Effector memory CD4-positive, alpha-beta T cell (primary cell): Measurements from ENCODE around the gene FAM177B.

Experiments
- DNase-seq, 3 donors: peaks; one replicate each; pipeline ENCODE4 v3.0.0-alpha.2; 2020
- H3K27ac ChIP-seq: 2 replicates; pipeline ENCODE4 v1.7.0; 2013; ENCODE audit warnings: mild to moderate bottlenecking, low read length, moderate library complexity; ENCODE audit not compliant: insufficient read depth, poor library complexity, severe bottlenecking
- H3K27me3 ChIP-seq: replicated peaks from 2 replicates; pipeline ENCODE4 v1.7.0; 2013; ENCODE audit warnings: mild to moderate bottlenecking, low read length; ENCODE audit not compliant: insufficient read depth, control insufficient read depth, poor library complexity, severe bottlenecking
- H3K36me3 ChIP-seq: 2 replicates; pipeline ENCODE4 v1.7.0; 2013; ENCODE audit warnings: mild to moderate bottlenecking, low read length, moderate library complexity; ENCODE audit not compliant: control insufficient read depth, insufficient read depth
- H3K4me1 ChIP-seq: 2 replicates; pipeline ENCODE4 v1.7.0; 2013; ENCODE audit warnings: low read length, mild to moderate bottlenecking; ENCODE audit not compliant: control insufficient read depth, insufficient read depth, poor library complexity, severe bottlenecking
- H3K4me3 ChIP-seq: 2 replicates; pipeline ENCODE4 v1.7.0; 2013; ENCODE audit warnings: low read length, low read depth, mild to moderate bottlenecking; ENCODE audit not compliant: insufficient read depth, poor library complexity, severe bottlenecking
- H3K9me3 ChIP-seq: 2 replicates; pipeline ENCODE4 v1.7.0; 2013; ENCODE audit warnings: mild to moderate bottlenecking, low read length, moderate library complexity; ENCODE audit not compliant: control insufficient read depth

FAM177B gene

DNA sequence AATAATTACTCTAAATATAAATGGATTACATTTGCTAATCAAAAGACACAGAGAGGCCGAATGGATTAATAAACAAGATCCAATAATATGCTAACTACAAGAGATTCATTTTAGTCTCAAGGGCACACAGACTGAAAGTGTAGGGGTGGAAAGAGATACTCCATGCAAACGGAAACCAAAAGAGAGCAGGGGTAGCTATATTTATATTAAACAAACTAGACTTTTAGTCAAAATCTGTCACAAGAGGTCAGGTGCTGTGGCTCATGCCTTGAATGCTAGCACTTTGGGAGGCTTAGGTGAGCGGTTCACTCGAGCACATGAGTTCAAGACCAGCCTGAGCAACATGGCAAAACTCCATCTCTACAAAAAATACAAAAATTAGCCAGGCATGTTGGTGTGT, 44.2 kb downstream of the FAM177B start:
- Histone ChIP-seq H3K9me3 (no peaks in the 10 kb centered on the region), H3K27ac (no peak overlapping the region), H3K36me3 (no peaks in the 10 kb centered on the region), H3K4me1 (no peaks in the 10 kb centered on the region), H3K27me3 (no peaks in the 10 kb centered on the region), H3K4me3 (no peak overlapping the region)
- no peak for DNase-seq

DNA sequence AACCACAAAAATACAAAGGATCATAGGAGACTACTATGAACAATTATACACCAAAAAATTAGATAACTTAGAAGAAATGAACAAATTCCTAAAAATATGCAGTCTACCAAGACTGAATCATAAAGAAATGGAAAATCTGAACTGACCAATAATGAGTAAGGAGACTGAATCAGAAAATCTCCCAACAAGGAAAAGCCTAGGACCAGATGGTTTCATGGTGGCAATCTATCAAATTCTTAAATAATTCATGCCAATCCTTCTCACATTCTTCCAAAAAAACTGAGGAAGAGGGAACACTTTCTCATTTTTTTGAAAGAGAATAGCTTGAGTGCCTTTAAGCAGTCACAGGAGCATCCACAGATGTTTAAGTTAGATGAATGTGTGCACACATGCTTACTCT, 46.0 kb downstream of the FAM177B start:
- no peak for DNase-seq
- no peaks in the 10 kb centered on the region for H3K4me1 ChIP-seq
- H3K27me3 ChIP-seq = no peaks in the 10 kb centered on the region
- no peaks in the 10 kb centered on the region for H3K36me3 ChIP-seq
- H3K9me3 ChIP-seq = no peaks in the 10 kb centered on the region
- H3K27ac ChIP-seq = no peak overlapping the region
- H3K4me3 ChIP-seq = no peak overlapping the region

DNA sequence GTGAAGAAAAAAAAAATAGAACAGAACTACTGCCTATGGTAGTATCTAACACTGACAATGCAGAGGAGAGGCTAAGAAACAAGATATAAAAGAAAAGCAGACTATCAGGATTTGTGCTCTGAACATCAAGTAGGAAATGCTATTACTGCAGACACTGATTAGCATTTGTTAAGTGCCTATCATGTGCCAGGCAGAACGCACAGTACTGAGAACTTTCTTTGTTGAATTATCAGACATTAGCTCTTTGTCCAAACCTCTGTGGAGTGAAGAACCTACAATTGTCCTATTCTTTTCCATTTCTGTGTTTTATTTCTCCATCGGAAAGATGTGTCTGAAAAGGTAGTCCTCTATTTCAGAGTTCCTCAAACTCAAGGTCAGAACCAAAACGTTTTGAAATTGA, 47.4 kb downstream of the FAM177B start:
- DNase-seq = no peak
- Histone ChIP-seq H3K27me3 (no peaks in the 10 kb centered on the region), H3K27ac (no peak overlapping the region), H3K4me3 (no peak overlapping the region), H3K36me3 (no peaks in the 10 kb centered on the region), H3K9me3 (no peaks in the 10 kb centered on the region), H3K4me1 (no peaks in the 10 kb centered on the region)

DNA sequence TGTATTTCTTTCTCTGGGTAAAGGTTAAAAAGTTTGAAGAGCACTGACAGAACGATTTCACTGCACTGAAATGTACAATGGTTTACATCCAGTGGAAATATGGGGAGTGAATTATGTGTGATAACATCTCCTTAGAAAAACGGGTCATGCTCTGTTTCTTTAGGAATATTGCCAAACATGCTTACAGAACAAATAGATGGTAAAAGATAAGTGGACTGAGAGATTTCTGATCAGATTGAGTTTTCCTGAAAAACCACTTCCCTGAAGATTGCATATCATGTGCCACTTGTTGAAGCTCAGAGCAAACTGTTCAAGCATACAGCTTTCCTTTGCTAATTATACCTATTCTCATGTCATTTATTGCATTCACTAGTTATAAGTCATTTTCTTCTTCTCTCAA, 47.9 kb downstream of the FAM177B start:
- H3K27me3 ChIP-seq = no peaks in the 10 kb centered on the region
- no peaks in the 10 kb centered on the region for H3K4me1 ChIP-seq
- no peak for DNase-seq
- H3K27ac ChIP-seq = no peak overlapping the region
- no peaks in the 10 kb centered on the region for H3K36me3 ChIP-seq
- no peak overlapping the region for H3K4me3 ChIP-seq
- H3K9me3 ChIP-seq = no peaks in the 10 kb centered on the region

DNA sequence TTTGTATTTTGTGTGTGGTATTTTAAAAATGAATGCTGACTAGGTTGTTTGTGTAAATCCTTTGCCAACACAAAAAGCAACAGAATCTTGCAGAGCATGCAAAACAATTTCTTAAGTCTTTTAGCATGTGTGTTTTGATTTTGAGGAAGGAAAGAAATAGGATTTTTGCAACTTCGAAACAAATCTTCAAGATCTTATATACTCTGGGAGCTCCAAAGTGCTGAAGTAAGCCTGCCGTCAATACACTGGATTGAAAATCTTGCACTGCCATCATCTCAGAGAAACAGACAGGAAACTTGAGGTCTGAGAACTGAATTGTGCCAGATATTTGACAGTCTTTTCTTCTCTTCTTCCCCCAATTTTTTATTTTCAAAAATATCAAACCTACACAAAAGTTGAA, 48.5 kb downstream of the FAM177B start:
- DNase-seq = no peak
- Histone ChIP-seq H3K27ac (no peak overlapping the region), H3K36me3 (no peaks in the 10 kb centered on the region)

DNA sequence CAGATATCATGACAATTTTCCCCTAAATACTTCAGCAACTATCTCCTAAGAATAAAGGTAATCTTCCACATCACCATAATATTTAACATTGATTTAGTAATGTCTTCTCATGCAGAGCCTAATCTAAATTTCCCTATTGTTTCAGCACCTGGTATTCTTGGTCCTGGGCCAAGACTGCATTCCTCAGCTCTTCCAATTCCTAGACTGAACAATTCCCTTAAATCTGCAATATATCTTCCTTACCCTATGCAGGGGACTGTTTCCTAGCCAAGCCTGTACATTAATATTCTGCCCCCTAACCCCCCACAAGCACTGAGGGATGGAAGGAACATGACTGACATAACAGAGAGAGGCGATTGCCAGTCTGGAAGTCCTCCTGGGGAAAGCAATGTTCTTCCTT, 49.1 kb downstream of the FAM177B start:
- Histone ChIP-seq H3K36me3 (no peaks in the 10 kb centered on the region), H3K27ac (no peak overlapping the region), H3K27me3 (no peaks in the 10 kb centered on the region), H3K4me1 (no peaks in the 10 kb centered on the region), H3K4me3 (no peak overlapping the region), H3K9me3 (no peaks in the 10 kb centered on the region)
- DNase-seq = no peak

More for the DNA sequence above, 48.5 kb downstream of the FAM177B start:
- Histone ChIP-seq H3K4me3 (no peak overlapping the region), H3K4me1 (no peaks in the 10 kb centered on the region), H3K27me3 (no peaks in the 10 kb centered on the region), H3K9me3 (no peaks in the 10 kb centered on the region)

DNA sequence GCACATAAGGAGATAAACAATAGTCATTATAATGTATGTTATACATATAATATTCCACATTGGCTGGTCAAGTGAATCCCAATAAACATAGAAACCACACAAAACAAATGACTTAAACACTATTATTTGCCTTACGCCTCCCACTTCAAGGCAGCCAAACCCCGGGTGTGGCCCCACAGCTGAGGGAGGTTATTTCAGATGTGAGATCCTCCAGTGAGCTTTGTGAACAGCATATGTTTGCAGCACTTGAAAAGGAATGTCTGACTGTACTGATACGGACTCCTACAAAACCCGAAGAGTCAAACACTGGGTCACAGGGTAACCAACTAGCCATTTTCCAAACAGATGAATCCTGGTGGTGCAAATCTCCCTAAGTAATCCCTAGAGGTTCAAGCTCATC, 50.7 kb downstream of the FAM177B start:
- no peak for DNase-seq
- Histone ChIP-seq H3K4me1 (no peaks in the 10 kb centered on the region), H3K36me3 (no peaks in the 10 kb centered on the region), H3K9me3 (no peaks in the 10 kb centered on the region), H3K27me3 (no peaks in the 10 kb centered on the region), H3K27ac (no peak overlapping the region), H3K4me3 (no peak overlapping the region)

DNA sequence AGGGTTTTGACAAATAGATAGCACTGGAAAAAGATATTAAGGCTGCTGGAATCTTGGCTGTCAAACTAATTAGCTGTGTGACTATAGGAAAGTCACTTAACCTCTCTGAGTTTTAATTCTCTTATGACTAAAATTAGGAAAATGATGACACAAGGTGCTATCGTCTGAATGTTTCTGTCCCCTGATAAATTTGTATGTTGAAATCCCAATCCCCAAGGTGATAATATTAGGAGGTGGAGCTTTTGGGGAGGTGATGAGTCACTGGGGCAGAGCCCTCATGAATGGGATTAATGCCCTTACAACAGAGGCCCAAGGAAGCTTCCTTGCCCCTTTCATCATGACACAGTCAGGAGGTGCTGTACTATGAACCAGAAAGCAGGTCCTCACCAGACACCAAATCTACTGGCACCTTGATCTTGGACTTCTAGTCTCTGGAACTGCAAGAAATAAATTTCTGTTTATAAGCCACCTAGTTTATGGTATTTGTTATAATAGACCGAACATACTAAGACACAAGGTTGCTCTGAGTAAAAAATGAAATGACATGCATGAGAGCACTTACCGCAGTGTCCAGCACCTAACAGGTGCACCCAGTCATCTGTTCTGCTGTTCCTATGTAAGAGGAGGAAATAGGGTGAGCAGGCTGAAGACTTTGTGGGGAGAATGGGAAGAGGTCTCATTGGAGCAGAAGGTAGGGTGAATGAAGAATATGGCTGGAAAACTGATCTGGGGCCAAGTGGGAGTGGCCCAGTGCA, 51.6 kb downstream of the FAM177B start:
- Histone ChIP-seq H3K27me3 (no peaks in the 10 kb centered on the region), H3K27ac (no peak overlapping the region), H3K4me1 (no peaks in the 10 kb centered on the region), H3K36me3 (no peaks in the 10 kb centered on the region), H3K9me3 (no peaks in the 10 kb centered on the region), H3K4me3 (no peak overlapping the region)
- no peak for DNase-seq

DNA sequence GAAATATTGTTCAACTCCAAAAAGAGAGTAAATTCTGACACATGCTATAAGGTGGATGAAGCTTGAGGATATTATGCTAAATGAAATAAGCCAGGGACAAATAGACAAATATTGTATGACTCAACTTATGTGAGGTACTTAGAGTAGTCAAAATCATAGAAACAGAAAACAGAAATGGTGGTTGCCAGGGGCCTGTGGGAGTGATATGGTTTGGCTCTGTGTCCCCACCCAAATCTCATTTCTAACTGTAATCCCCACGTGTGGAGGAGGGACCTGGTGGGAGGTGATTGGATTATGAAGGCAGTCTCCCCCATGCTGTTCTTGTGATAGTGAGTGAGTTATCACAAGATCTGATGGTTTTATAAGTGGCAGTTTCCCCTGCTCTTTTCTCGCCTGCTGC, 53.1 kb downstream of the FAM177B start:
- Histone ChIP-seq H3K27ac (no peak overlapping the region), H3K4me1 (no peaks in the 10 kb centered on the region), H3K36me3 (no peaks in the 10 kb centered on the region), H3K9me3 (no peaks in the 10 kb centered on the region), H3K4me3 (no peak overlapping the region), H3K27me3 (no peaks in the 10 kb centered on the region)
- no peak for DNase-seq

DNA sequence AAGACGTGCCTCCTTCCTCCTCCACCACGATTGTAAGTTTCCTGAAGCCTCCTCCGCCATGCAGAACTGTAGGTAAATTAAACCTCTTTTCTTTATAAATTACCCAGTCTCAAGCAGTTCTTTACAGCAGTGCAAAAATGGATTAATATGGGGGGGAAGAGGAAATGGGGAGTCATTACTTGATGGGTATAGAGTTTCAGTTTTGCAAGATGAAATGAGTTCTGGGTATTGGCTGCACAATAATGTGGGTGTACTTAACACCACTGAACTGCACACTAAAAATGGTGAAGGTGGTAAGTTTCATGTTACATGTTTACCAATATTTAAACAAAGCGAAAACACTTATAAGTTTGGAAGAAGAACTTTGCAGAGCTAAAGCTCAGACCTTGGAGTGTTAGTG, 53.5 kb downstream of the FAM177B start:
- Histone ChIP-seq H3K27me3 (no peaks in the 10 kb centered on the region), H3K4me1 (no peaks in the 10 kb centered on the region), H3K9me3 (no peaks in the 10 kb centered on the region), H3K27ac (no peak overlapping the region), H3K36me3 (no peaks in the 10 kb centered on the region), H3K4me3 (no peak overlapping the region)
- DNase-seq = no peak
